CD4-positive, alpha-beta T cell treated with Interleukin-12 subunit alpha and Interleukin-12 subunit beta, for 1 hour (primary cell): Measurements from ENCODE around the gene BRF1.

Experiments used
- DNase-seq: peaks from one replicate; pipeline ENCODE4 v3.0.0-alpha.2; 2020

The BRF1 gene

GRCh38 chr14:105223770-105224544 is 76.8 kb downstream of the BRF1 start:
- no peak for DNase-seq

GRCh38 chr14:105223260-105223659 is 77.5 kb downstream of the BRF1 start:
- DNase-seq = no peak

GRCh38 chr14:105221598-105222178 is 79.1 kb downstream of the BRF1 start:
- no peak for DNase-seq

- DNase-seq = no peak
These were observed 79.9 kb downstream of the BRF1 start for GRCh38 chr14:105220699-105221597.

- DNase-seq = no peak
These were observed 81.0 kb downstream of the BRF1 start for GRCh38 chr14:105219753-105220152.

- DNase-seq = no peak
These were observed 81.7 kb downstream of the BRF1 start for GRCh38 chr14:105219043-105219612.

GRCh38 chr14:105218611-105219010 is 82.2 kb downstream of the BRF1 start:
- no peak for DNase-seq

- DNase-seq = no peak
These were observed 83.0 kb downstream of the BRF1 start for GRCh38 chr14:105217774-105218173.

GRCh38 chr14:105216490-105217247 is 84.1 kb downstream of the BRF1 start:
- DNase-seq = no peak

- no peak for DNase-seq
These were observed 85.2 kb downstream of the BRF1 start for GRCh38 chr14:105215602-105216001.

GRCh38 chr14:105214324-105214915 is 86.4 kb downstream of the BRF1 start:
- DNase-seq = no peak

- no peak for DNase-seq
These were observed 87.4 kb downstream of the BRF1 start for GRCh38 chr14:105213361-105213760.

- DNase-seq = no peak
These were observed 88.1 kb downstream of the BRF1 start for GRCh38 chr14:105212541-105213300.

GRCh38 chr14:105211758-105212089 is 89.1 kb downstream of the BRF1 start:
- no peak for DNase-seq

- DNase-seq = no peak
These were observed 89.6 kb downstream of the BRF1 start for GRCh38 chr14:105211086-105211757.

- DNase-seq = no peak
These were observed 90.4 kb downstream of the BRF1 start for GRCh38 chr14:105210266-105211025.

- DNase-seq = no peak
These were observed 91.2 kb downstream of the BRF1 start for GRCh38 chr14:105209646-105210045.

GRCh38 chr14:105209091-105209490 is 91.7 kb downstream of the BRF1 start:
- DNase-seq = no peak

- no peak for DNase-seq
These were observed 92.1 kb downstream of the BRF1 start for GRCh38 chr14:105208738-105209075.
